Posterior cingulate gyrus (tissue), 11 donors: ENCODE measurements around the gene ADAT1.
A peak's percentile ranks its signal among the peaks of the same experiment; 100 is the strongest.

Experiments
- DNase-seq, 10 donors: peaks; one replicate each; pipeline versions ENCODE4 v3.0.0 to v3.0.0-alpha.2; 2020 to 2021; ENCODE audit warnings: mixed read lengths in 3 of 10
- intact Hi-C: fragments of 100-400 bp; cut with DNase I; formaldehyde crosslinking; loops from one replicate; pipeline ENCODE4 v1.15.1; 2023

The ADAT1 gene

GRCh38 chr16:75584108-75584507 is 39.0 kb downstream of the ADAT1 start:
- no peak for DNase-seq
- intact Hi-C loops: no loop called here

GRCh38 chr16:75579281-75579834 is 43.7 kb downstream of the ADAT1 start:
- intact Hi-C loops: no loop called here
- DNase-seq: no peak

- no peak for DNase-seq
- intact Hi-C loops: no loop called here
Observed at GRCh38 chr16:75578725-75579124, 44.4 kb downstream of the ADAT1 start.

- intact Hi-C loops: no loop called here
Observed at GRCh38 chr16:75578212-75578611, 44.9 kb downstream of the ADAT1 start.

GRCh38 chr16:75576384-75576811 is 46.7 kb downstream of the ADAT1 start:
- peak in 1 of 10 donors; percentile 7 for DNase-seq
- intact Hi-C loops: no loop called here

More at GRCh38 chr16:75578212-75578611, 44.9 kb downstream of the ADAT1 start:
- no peak for DNase-seq

- DNase-seq: no peak
- intact Hi-C loops: no loop called here
Observed at GRCh38 chr16:75575958-75576357, 47.1 kb downstream of the ADAT1 start.

GRCh38 chr16:75573955-75574354 is 49.1 kb downstream of the ADAT1 start:
- DNase-seq: no peak
- intact Hi-C loops: no loop called here

GRCh38 chr16:75572864-75573542 is 50.1 kb downstream of the ADAT1 start:
- no peak for DNase-seq
- intact Hi-C loops: no loop called here

- intact Hi-C loops: no loop called here
- DNase-seq: no peak
Observed at GRCh38 chr16:75570396-75571065, 52.5 kb downstream of the ADAT1 start.

- intact Hi-C loops: loop anchor here (5.0 kb wide), 1 partner anchor 194 kb away; no protein-coding TSS in a partner anchor
- no peak for DNase-seq
Observed at GRCh38 chr16:75567911-75568310, 55.2 kb downstream of the ADAT1 start.

GRCh38 chr16:75566758-75567255 is 56.3 kb downstream of the ADAT1 start:
- DNase-seq: no peak
- intact Hi-C loops: loop anchor here (5.0 kb wide), 1 partner anchor 195 kb away; no protein-coding TSS in a partner anchor

- peak; percentile 75 to 98 (median 85) for DNase-seq
- intact Hi-C loops: loop anchor here (5.0 kb wide), 1 partner anchor 196 kb away; no protein-coding TSS in a partner anchor
Observed at GRCh38 chr16:75566040-75566757, 56.9 kb downstream of the ADAT1 start, which contains the start of gene GABARAPL2. Gene GABARAPL2, plus strand, starts transcription at chr16:75566379. Its CDS starts 108 bp downstream, at chr16:75566487.

GRCh38 chr16:75565640-75566039 is 57.4 kb downstream of the ADAT1 start:
- DNase-seq: no peak
- intact Hi-C loops: loop anchor here (5.0 kb wide), 1 partner anchor 197 kb away; no protein-coding TSS in a partner anchor

- intact Hi-C loops: loop anchor here (5.0 kb wide), 1 partner anchor 63 kb away; the partner anchor contains the start of gene ADAT1
Observed at GRCh38 chr16:75559564-75560372, 63.3 kb downstream of the ADAT1 start.

GRCh38 chr16:75558846-75559401 is 64.2 kb downstream of the ADAT1 start:
- no peak for DNase-seq
- intact Hi-C loops: loop anchor here (5.0 kb wide), 1 partner anchor 63 kb away; the partner anchor contains the start of gene ADAT1

More at GRCh38 chr16:75559564-75560372, 63.3 kb downstream of the ADAT1 start:
- DNase-seq: no peak

GRCh38 chr16:75556431-75556950 is 66.6 kb downstream of the ADAT1 start:
- no peak for DNase-seq
- intact Hi-C loops: loop anchor here (5.0 kb wide), 1 partner anchor 66 kb away; the partner anchor contains the start of gene ADAT1

GRCh38 chr16:75555707-75556430 is 67.2 kb downstream of the ADAT1 start, which contains the start of gene TMEM231:
Gene TMEM231, minus strand, starts transcription at chr16:75556252. Its CDS starts 43 bp downstream, at chr16:75556209.
- intact Hi-C loops: loop anchor here (5.0 kb wide), 1 partner anchor 66 kb away; the partner anchor contains the start of gene ADAT1
- peak; percentile 97 to 99 (median 98) for DNase-seq
